ENCODE data around the gene APELA.

Gene APELA

GRCh38 chr4:164876700-164877324 is at the start of gene APELA:
Gene APELA (plus strand): TSS chr4:164877178. CDS start chr4:164877332, 154 bp downstream.
- H3K27me3 Mint-ChIP-seq = peaks cover 9% of the 10 kb centered on the region
- no peak for DNase-seq

GRCh38 chr4:164828955-164829354 is 48.0 kb upstream of the APELA start:
- H3K27ac Mint-ChIP-seq = no peak overlapping the region
- ATAC-seq = no peak
- H3K9me3 Mint-ChIP-seq = no peaks in the 10 kb centered on the region
- no peaks in the 10 kb centered on the region for H3K4me1 Mint-ChIP-seq
- H3K4me3 Mint-ChIP-seq = no peak overlapping the region
- no peaks in the 10 kb centered on the region for H3K27me3 Mint-ChIP-seq
- no peak for DNase-seq

More at GRCh38 chr4:164876700-164877324, at the start of gene APELA:
- no peaks in the 10 kb centered on the region for H3K4me1 Mint-ChIP-seq
- ATAC-seq = no peak
- no peaks in the 10 kb centered on the region for H3K9me3 Mint-ChIP-seq
- no peak within 1 kb of the TSS for H3K27ac Mint-ChIP-seq
- no peak within 1 kb of the TSS for H3K4me3 Mint-ChIP-seq

GRCh38 chr4:164846566-164846965 is 30.4 kb upstream of the APELA start:
- no peaks in the 10 kb centered on the region for H3K4me1 Mint-ChIP-seq
- peaks cover 8% of the 10 kb centered on the region for H3K27me3 Mint-ChIP-seq
- no peak for DNase-seq
- no peak overlapping the region for H3K27ac Mint-ChIP-seq
- H3K4me3 Mint-ChIP-seq = no peak overlapping the region
- H3K9me3 Mint-ChIP-seq = peaks cover 0 to 2% of the 10 kb centered on the region in 2 donors
- no peak for ATAC-seq

- no peak for ATAC-seq
- DNase-seq = no peak
- peaks cover 8% of the 10 kb centered on the region for H3K27me3 Mint-ChIP-seq
- H3K9me3 Mint-ChIP-seq = peaks cover 0 to 5% of the 10 kb centered on the region in 2 donors
- no peak overlapping the region for H3K27ac Mint-ChIP-seq
- H3K4me3 Mint-ChIP-seq = no peak overlapping the region
- H3K4me1 Mint-ChIP-seq = no peaks in the 10 kb centered on the region
Measured at GRCh38 chr4:164847016-164847415, 30.0 kb upstream of the APELA start.

- Mint-ChIP-seq H3K27me3 (peaks cover 8% of the 10 kb centered on the region), H3K9me3 (peaks cover 0 to 5% of the 10 kb centered on the region in 2 donors), H3K4me3 (no peak overlapping the region), H3K4me1 (no peaks in the 10 kb centered on the region), H3K27ac (no peak overlapping the region)
- DNase-seq = no peak
- ATAC-seq = no peak
Measured at GRCh38 chr4:164847967-164848649, 28.9 kb upstream of the APELA start.

GRCh38 chr4:164856396-164856795 is 20.6 kb upstream of the APELA start:
- Mint-ChIP-seq H3K4me3 (no peak overlapping the region), H3K27ac (no peak overlapping the region), H3K9me3 (peaks cover 0 to 4% of the 10 kb centered on the region in 2 donors), H3K4me1 (no peaks in the 10 kb centered on the region), H3K27me3 (no peaks in the 10 kb centered on the region)
- ATAC-seq = no peak
- no peak for DNase-seq

- Mint-ChIP-seq H3K4me3 (no peak overlapping the region), H3K4me1 (no peaks in the 10 kb centered on the region)
- ATAC-seq = no peak
Measured at GRCh38 chr4:164866817-164867490, 10.0 kb upstream of the APELA start.

GRCh38 chr4:164871673-164872072 is 5.3 kb upstream of the APELA start:
- Mint-ChIP-seq H3K27me3 (peaks cover 4% of the 10 kb centered on the region), H3K4me1 (no peaks in the 10 kb centered on the region), H3K9me3 (no peaks in the 10 kb centered on the region), H3K27ac (no peak overlapping the region), H3K4me3 (no peak overlapping the region)
- ATAC-seq (no peak), DNase-seq (no peak)

More at GRCh38 chr4:164866817-164867490, 10.0 kb upstream of the APELA start:
- Mint-ChIP-seq H3K9me3 (peaks cover 7% of the 10 kb centered on the region in 2 donors), H3K27ac (no peak overlapping the region), H3K27me3 (no peaks in the 10 kb centered on the region)
- no peak for DNase-seq

GRCh38 chr4:164872481-164872880 is 4.5 kb upstream of the APELA start:
- Mint-ChIP-seq H3K4me1 (no peaks in the 10 kb centered on the region), H3K9me3 (no peaks in the 10 kb centered on the region), H3K4me3 (no peak overlapping the region), H3K27ac (no peak overlapping the region), H3K27me3 (peaks cover 9% of the 10 kb centered on the region)
- ATAC-seq (no peak), DNase-seq (no peak)

- Mint-ChIP-seq H3K9me3 (no peaks in the 10 kb centered on the region), H3K27me3 (peaks cover 9% of the 10 kb centered on the region)
- no peak for ATAC-seq
Measured at GRCh38 chr4:164874789-164875188, 2.2 kb upstream of the APELA start.

GRCh38 chr4:164880489-164881262 is 3.7 kb downstream of the APELA start:
- DNase-seq = no peak
- Mint-ChIP-seq H3K9me3 (peaks cover 0 to 5% of the 10 kb centered on the region in 2 donors), H3K27ac (no peak overlapping the region), H3K4me1 (no peaks in the 10 kb centered on the region), H3K4me3 (no peak overlapping the region), H3K27me3 (peaks cover 9% of the 10 kb centered on the region)
- ATAC-seq = no peak

More at GRCh38 chr4:164874789-164875188, 2.2 kb upstream of the APELA start:
- no peak for DNase-seq
- Mint-ChIP-seq H3K4me3 (no peak overlapping the region), H3K27ac (no peak overlapping the region), H3K4me1 (no peaks in the 10 kb centered on the region)

GRCh38 chr4:164888096-164888715 is 11.2 kb downstream of the APELA start:
- H3K27me3 Mint-ChIP-seq = peaks cover 15% of the 10 kb centered on the region
- DNase-seq (no peak), ATAC-seq (no peak)
- no peaks in the 10 kb centered on the region for H3K4me1 Mint-ChIP-seq
- H3K27ac Mint-ChIP-seq = no peak overlapping the region
- peaks cover 0 to 1% of the 10 kb centered on the region in 2 donors for H3K9me3 Mint-ChIP-seq
- H3K4me3 Mint-ChIP-seq = no peak overlapping the region

GRCh38 chr4:164890691-164891090 is 13.7 kb downstream of the APELA start:
- no peak overlapping the region for H3K4me3 Mint-ChIP-seq
- ATAC-seq = no peak
- peaks cover 18% of the 10 kb centered on the region for H3K27me3 Mint-ChIP-seq
- DNase-seq = no peak
- H3K27ac Mint-ChIP-seq = no peak overlapping the region
- H3K9me3 Mint-ChIP-seq = no peaks in the 10 kb centered on the region
- no peaks in the 10 kb centered on the region for H3K4me1 Mint-ChIP-seq

GRCh38 chr4:164892018-164892417 is 15.0 kb downstream of the APELA start:
- DNase-seq (no peak), ATAC-seq (no peak)
- Mint-ChIP-seq H3K27ac (no peak overlapping the region), H3K9me3 (no peaks in the 10 kb centered on the region), H3K4me3 (no peak overlapping the region), H3K27me3 (peaks cover 18% of the 10 kb centered on the region), H3K4me1 (no peaks in the 10 kb centered on the region)

- no peaks in the 10 kb centered on the region for H3K4me1 Mint-ChIP-seq
- no peaks in the 10 kb centered on the region for H3K9me3 Mint-ChIP-seq
- no peak overlapping the region for H3K27ac Mint-ChIP-seq
Measured at GRCh38 chr4:164894702-164895101, 17.7 kb downstream of the APELA start.

More at GRCh38 chr4:164894702-164895101, 17.7 kb downstream of the APELA start:
- DNase-seq = no peak
- no peak for ATAC-seq
- H3K27me3 Mint-ChIP-seq = peaks cover 20% of the 10 kb centered on the region
- H3K4me3 Mint-ChIP-seq = no peak overlapping the region
